Measurements from ENCODE around the gene MYO5B.

Gene MYO5B

DNA sequence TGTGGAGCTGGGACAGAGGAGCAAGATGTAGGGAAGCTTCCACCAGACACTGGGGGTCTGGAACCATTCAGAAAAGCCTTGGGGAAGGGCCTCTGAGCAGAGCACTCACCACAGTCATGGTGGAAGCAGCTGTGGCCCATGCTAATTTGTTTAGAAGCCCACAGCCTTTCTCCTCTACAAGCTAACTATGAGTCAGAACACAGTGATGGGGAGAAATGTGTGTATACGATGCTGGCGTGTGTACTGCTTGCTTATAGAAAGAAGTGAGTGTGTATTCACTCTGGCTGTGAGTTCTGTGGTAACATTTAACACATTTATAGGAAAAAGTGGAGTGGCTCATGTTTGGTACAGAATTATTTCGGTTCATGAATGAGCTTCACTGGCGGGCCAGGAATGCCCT, 224.6 kb downstream of the MYO5B start:
- no peaks in the 10 kb centered on the region for H3K27me3 ChIP-seq (ENCODE audit: control insufficient read depth, insufficient read depth, low read length)
- no peaks in the 10 kb centered on the region for H3K9me3 ChIP-seq (ENCODE audit: control insufficient read depth, insufficient read depth, low read length)
- no peak overlapping the region for H3K4me3 ChIP-seq (ENCODE audit: low read depth, low read length)
- no peaks in the 10 kb centered on the region for H3K4me1 ChIP-seq (ENCODE audit: control insufficient read depth, insufficient read depth, low read length)
- H3K9ac ChIP-seq (ENCODE audit: low read depth, low read length): no peak overlapping the region
- H3K36me3 ChIP-seq (ENCODE audit: control insufficient read depth, insufficient read depth, low read length): no peaks in the 10 kb centered on the region

DNA sequence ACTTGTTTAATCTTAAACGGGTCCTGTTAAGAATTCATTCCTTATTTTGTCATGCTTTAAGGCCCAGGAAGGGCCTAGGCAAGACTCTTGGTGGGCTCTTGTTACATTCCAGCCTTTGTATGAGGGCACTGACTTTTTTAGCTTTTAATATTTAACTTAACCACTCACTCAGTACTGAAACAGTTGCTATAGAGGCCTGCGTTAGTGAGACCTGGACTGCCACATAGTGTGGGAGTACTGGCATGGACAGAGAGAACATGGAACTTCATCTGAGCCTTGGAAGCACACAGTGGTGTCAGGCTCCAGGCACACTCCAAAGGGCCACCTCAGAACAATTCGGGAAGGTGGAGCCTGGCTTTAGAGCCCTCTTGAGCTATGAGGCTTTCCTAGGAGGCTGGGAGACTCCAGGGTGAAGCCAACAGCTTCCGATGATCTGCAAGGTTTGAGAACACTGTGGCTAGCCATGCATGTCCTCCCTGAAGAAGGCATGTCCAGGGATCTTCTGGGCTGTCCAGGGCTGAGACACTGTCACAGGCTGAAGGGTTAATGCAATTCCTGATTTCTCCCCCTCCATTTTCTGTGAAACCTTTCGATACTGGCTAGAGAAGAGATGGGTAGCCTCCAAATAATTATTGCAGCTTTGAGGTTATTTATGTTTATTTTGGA, 226.2 kb downstream of the MYO5B start:
- no peaks in the 10 kb centered on the region for H3K4me1 ChIP-seq (ENCODE audit: control insufficient read depth, insufficient read depth, low read length)
- no peak overlapping the region for H3K4me3 ChIP-seq (ENCODE audit: low read depth, low read length)
- no peaks in the 10 kb centered on the region for H3K27me3 ChIP-seq (ENCODE audit: control insufficient read depth, insufficient read depth, low read length)
- H3K9me3 ChIP-seq (ENCODE audit: control insufficient read depth, insufficient read depth, low read length): no peaks in the 10 kb centered on the region
- no peak overlapping the region for H3K9ac ChIP-seq (ENCODE audit: low read depth, low read length)
- no peaks in the 10 kb centered on the region for H3K36me3 ChIP-seq (ENCODE audit: control insufficient read depth, insufficient read depth, low read length)

- H3K9ac ChIP-seq (ENCODE audit: low read depth, low read length): no peak overlapping the region
- no peak overlapping the region for H3K4me3 ChIP-seq (ENCODE audit: low read depth, low read length)
- no peaks in the 10 kb centered on the region for H3K27me3 ChIP-seq (ENCODE audit: control insufficient read depth, insufficient read depth, low read length)
- no peaks in the 10 kb centered on the region for H3K36me3 ChIP-seq (ENCODE audit: control insufficient read depth, insufficient read depth, low read length)
- H3K9me3 ChIP-seq (ENCODE audit: control insufficient read depth, insufficient read depth, low read length): no peaks in the 10 kb centered on the region
- H3K4me1 ChIP-seq (ENCODE audit: control insufficient read depth, insufficient read depth, low read length): no peaks in the 10 kb centered on the region
These were observed 227.2 kb downstream of the MYO5B start for GRCh38 chr18:49967636-49968313.

DNA sequence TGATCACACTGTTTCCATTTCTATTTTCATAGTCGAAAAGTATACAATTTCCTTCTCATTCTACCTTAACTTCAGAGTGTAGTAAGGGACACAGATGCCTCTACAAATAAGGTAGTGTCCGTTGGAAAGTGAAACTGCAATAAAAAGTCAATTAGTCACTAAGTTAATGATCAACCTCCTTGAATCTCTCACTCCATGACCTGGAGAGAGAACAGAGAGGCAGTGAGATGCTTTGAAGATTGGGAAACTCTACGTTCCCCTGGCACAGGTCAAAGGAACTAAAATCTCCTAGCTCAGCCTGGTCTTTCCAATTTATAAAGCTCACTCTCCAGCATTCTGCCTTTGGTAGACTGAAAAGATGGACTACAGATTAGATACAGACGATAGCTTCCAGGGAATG, 227.8 kb downstream of the MYO5B start:
- Histone ChIP-seq H3K9me3 (ENCODE audit: control insufficient read depth, insufficient read depth, low read length) (no peaks in the 10 kb centered on the region), H3K36me3 (ENCODE audit: control insufficient read depth, insufficient read depth, low read length) (no peaks in the 10 kb centered on the region), H3K4me3 (ENCODE audit: low read depth, low read length) (no peak overlapping the region), H3K27me3 (ENCODE audit: control insufficient read depth, insufficient read depth, low read length) (no peaks in the 10 kb centered on the region), H3K4me1 (ENCODE audit: control insufficient read depth, insufficient read depth, low read length) (no peaks in the 10 kb centered on the region), H3K9ac (ENCODE audit: low read depth, low read length) (no peak overlapping the region)

GRCh38 chr18:49966090-49966489, 228.9 kb downstream of the MYO5B start:
- H3K9me3 ChIP-seq (ENCODE audit: control insufficient read depth, insufficient read depth, low read length): no peaks in the 10 kb centered on the region
- no peak overlapping the region for H3K4me3 ChIP-seq (ENCODE audit: low read depth, low read length)
- no peaks in the 10 kb centered on the region for H3K4me1 ChIP-seq (ENCODE audit: control insufficient read depth, insufficient read depth, low read length)
- H3K9ac ChIP-seq (ENCODE audit: low read depth, low read length): no peak overlapping the region
- no peaks in the 10 kb centered on the region for H3K27me3 ChIP-seq (ENCODE audit: control insufficient read depth, insufficient read depth, low read length)
- H3K36me3 ChIP-seq (ENCODE audit: control insufficient read depth, insufficient read depth, low read length): no peaks in the 10 kb centered on the region

DNA sequence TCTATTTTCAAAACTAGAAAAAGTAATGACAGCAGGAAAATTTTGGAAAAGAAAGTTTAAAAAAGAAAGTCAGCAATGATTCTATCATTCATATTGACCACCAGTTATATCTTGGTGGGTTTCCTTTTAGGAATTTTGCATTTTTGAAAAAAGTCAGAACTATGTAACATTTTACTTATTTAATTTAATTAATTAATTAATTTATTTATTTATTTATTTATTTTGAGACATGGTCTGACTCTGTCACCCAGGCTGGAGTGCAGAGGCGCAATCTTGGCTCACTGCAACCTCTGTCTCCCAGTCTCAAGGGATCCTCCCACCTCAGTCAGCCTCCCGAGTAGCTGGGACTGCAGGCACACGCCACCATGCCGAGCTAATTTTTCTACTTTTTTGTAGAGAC, 231.7 kb downstream of the MYO5B start:
- Histone ChIP-seq H3K36me3 (ENCODE audit: control insufficient read depth, insufficient read depth, low read length) (no peaks in the 10 kb centered on the region), H3K27me3 (ENCODE audit: control insufficient read depth, insufficient read depth, low read length) (no peaks in the 10 kb centered on the region), H3K4me3 (ENCODE audit: low read depth, low read length) (no peak overlapping the region), H3K4me1 (ENCODE audit: control insufficient read depth, insufficient read depth, low read length) (no peaks in the 10 kb centered on the region), H3K9ac (ENCODE audit: low read depth, low read length) (no peak overlapping the region), H3K9me3 (ENCODE audit: control insufficient read depth, insufficient read depth, low read length) (no peaks in the 10 kb centered on the region)

GRCh38 chr18:49961271-49961670, 233.7 kb downstream of the MYO5B start:
- no peak overlapping the region for H3K9ac ChIP-seq (ENCODE audit: low read depth, low read length)
- H3K4me1 ChIP-seq (ENCODE audit: control insufficient read depth, insufficient read depth, low read length): no peaks in the 10 kb centered on the region
- H3K36me3 ChIP-seq (ENCODE audit: control insufficient read depth, insufficient read depth, low read length): no peaks in the 10 kb centered on the region
- H3K9me3 ChIP-seq (ENCODE audit: control insufficient read depth, insufficient read depth, low read length): no peaks in the 10 kb centered on the region
- no peaks in the 10 kb centered on the region for H3K27me3 ChIP-seq (ENCODE audit: control insufficient read depth, insufficient read depth, low read length)
- H3K4me3 ChIP-seq (ENCODE audit: low read depth, low read length): no peak overlapping the region

DNA sequence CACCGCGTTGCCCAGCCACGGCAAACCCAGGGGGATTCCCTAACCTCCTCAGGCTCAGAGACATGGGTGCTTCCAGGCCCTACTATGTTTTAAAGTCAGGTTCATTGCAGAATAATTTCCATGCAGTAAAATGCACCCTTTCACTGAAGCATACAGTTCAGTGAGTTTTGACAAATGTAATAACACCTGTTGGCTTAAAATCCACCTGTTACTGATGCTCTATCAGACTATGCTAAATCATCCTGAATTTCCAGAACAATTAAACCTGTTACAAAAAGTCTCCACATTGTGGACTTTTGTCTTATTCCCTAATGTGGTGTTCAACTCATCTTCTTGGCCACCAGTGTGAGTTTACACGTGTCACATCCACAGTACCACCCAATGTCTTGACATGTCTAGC, 234.6 kb downstream of the MYO5B start:
- H3K27me3 ChIP-seq (ENCODE audit: control insufficient read depth, insufficient read depth, low read length): no peaks in the 10 kb centered on the region
- no peaks in the 10 kb centered on the region for H3K36me3 ChIP-seq (ENCODE audit: control insufficient read depth, insufficient read depth, low read length)
- no peak overlapping the region for H3K4me3 ChIP-seq (ENCODE audit: low read depth, low read length)
- H3K4me1 ChIP-seq (ENCODE audit: control insufficient read depth, insufficient read depth, low read length): no peaks in the 10 kb centered on the region
- H3K9ac ChIP-seq (ENCODE audit: low read depth, low read length): no peak overlapping the region
- H3K9me3 ChIP-seq (ENCODE audit: control insufficient read depth, insufficient read depth, low read length): no peaks in the 10 kb centered on the region

GRCh38 chr18:49959176-49959575, 235.8 kb downstream of the MYO5B start:
- Histone ChIP-seq H3K9me3 (ENCODE audit: control insufficient read depth, insufficient read depth, low read length) (no peaks in the 10 kb centered on the region), H3K4me3 (ENCODE audit: low read depth, low read length) (no peak overlapping the region), H3K4me1 (ENCODE audit: control insufficient read depth, insufficient read depth, low read length) (no peaks in the 10 kb centered on the region), H3K27me3 (ENCODE audit: control insufficient read depth, insufficient read depth, low read length) (no peaks in the 10 kb centered on the region), H3K36me3 (ENCODE audit: control insufficient read depth, insufficient read depth, low read length) (no peaks in the 10 kb centered on the region), H3K9ac (ENCODE audit: low read depth, low read length) (no peak overlapping the region)

DNA sequence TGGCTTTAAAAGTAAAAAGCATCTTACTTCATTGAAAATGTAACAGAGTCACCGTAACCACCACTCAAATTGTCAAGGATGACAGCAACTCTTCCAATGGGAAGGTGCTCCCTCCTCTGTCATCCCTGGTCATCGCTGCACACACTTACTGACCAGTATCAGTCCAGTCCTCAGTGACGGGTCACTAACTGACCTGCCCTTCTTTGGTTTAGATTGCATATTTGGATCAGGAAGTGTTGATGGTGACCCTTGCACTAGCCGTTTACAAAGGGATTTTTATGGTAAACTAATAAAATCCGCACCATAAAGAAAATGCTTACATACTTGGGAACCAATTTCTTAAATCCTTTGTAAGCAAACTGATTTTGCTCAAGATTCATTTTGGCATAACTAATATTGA, 239.7 kb downstream of the MYO5B start:
- Histone ChIP-seq H3K4me1 (ENCODE audit: control insufficient read depth, insufficient read depth, low read length) (no peaks in the 10 kb centered on the region), H3K27me3 (ENCODE audit: control insufficient read depth, insufficient read depth, low read length) (no peaks in the 10 kb centered on the region), H3K36me3 (ENCODE audit: control insufficient read depth, insufficient read depth, low read length) (no peaks in the 10 kb centered on the region), H3K9ac (ENCODE audit: low read depth, low read length) (no peak overlapping the region), H3K9me3 (ENCODE audit: control insufficient read depth, insufficient read depth, low read length) (no peaks in the 10 kb centered on the region), H3K4me3 (ENCODE audit: low read depth, low read length) (no peak overlapping the region)

- no peaks in the 10 kb centered on the region for H3K4me1 ChIP-seq (ENCODE audit: control insufficient read depth, insufficient read depth, low read length)
- H3K27me3 ChIP-seq (ENCODE audit: control insufficient read depth, insufficient read depth, low read length): no peaks in the 10 kb centered on the region
- H3K9me3 ChIP-seq (ENCODE audit: control insufficient read depth, insufficient read depth, low read length): no peaks in the 10 kb centered on the region
- H3K4me3 ChIP-seq (ENCODE audit: low read depth, low read length): no peak overlapping the region
- H3K36me3 ChIP-seq (ENCODE audit: control insufficient read depth, insufficient read depth, low read length): no peaks in the 10 kb centered on the region
- H3K9ac ChIP-seq (ENCODE audit: low read depth, low read length): no peak overlapping the region
These were observed 241.6 kb downstream of the MYO5B start for GRCh38 chr18:49953391-49953790.

GRCh38 chr18:49949951-49950395, 245.0 kb downstream of the MYO5B start:
- Histone ChIP-seq H3K4me1 (ENCODE audit: control insufficient read depth, insufficient read depth, low read length) (no peaks in the 10 kb centered on the region), H3K9me3 (ENCODE audit: control insufficient read depth, insufficient read depth, low read length) (no peaks in the 10 kb centered on the region), H3K27me3 (ENCODE audit: control insufficient read depth, insufficient read depth, low read length) (no peaks in the 10 kb centered on the region), H3K36me3 (ENCODE audit: control insufficient read depth, insufficient read depth, low read length) (no peaks in the 10 kb centered on the region), H3K4me3 (ENCODE audit: low read depth, low read length) (no peak overlapping the region), H3K9ac (ENCODE audit: low read depth, low read length) (no peak overlapping the region)

All from iPS-15b (cell line).